ENCODE data around the gene SV2B. TPM values are rescaled to one million over a fixed set of nuclear protein-coding genes. Genes with fewer than 3 reads are reported as not detected.

Gene SV2B
- total RNA-seq, 1 donor from 2014 or later, result 0.87 TPM

- Histone ChIP-seq H3K27ac (no peak overlapping the region), H3K27me3 (no peaks in the 10 kb centered on the region), H3K4me3 (no peak overlapping the region), H3K9me3 (no peaks in the 10 kb centered on the region), H3K4me1 (no peaks in the 10 kb centered on the region), H3K36me3 (no peaks in the 10 kb centered on the region)
- DNase-seq (no peak), ATAC-seq (peak; percentile 90)
- intact Hi-C loops (cut with DNase I), result no loop called here
- TF ChIP-seq CTCF (IDR thresholded peaks at IDR 0.05), result peak; percentile 83
Measured at GRCh38 chr15:91271565-91272153, 171.6 kb downstream of the SV2B start.

GRCh38 chr15:91275844-91276243 lies 175.8 kb downstream of the SV2B start:
- Histone ChIP-seq H3K27ac (no peak overlapping the region), H3K36me3 (no peaks in the 10 kb centered on the region), H3K4me3 (no peak overlapping the region), H3K9me3 (no peaks in the 10 kb centered on the region), H3K4me1 (no peaks in the 10 kb centered on the region), H3K27me3 (no peaks in the 10 kb centered on the region)
- no peak for ATAC-seq
- TF ChIP-seq CTCF (IDR thresholded peaks at IDR 0.05), result no peak
- intact Hi-C loops (cut with DNase I), result no loop called here
- no peak for DNase-seq

DNA sequence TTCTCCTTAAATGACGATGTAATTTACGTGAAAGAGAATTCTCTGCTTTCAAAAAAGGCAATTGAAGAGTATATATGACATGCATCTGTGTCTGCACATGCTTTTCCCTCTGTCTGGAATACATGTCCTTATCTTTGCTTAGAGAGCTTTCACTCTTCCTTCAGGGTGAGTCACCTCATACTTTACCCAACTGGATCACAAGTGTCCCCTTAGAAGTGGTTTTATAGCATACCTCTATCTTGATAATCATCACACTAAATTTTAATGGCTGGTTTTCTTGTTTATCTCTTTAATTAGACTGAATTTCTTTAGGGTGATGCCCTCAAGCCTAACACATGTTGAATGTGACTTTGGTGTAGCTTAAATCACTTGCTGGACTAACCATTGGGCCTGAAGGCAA lies 178.9 kb downstream of the SV2B start:
- H3K9me3 ChIP-seq, result no peaks in the 10 kb centered on the region
- ATAC-seq (no peak), DNase-seq (no peak)
- no peaks in the 10 kb centered on the region for H3K27me3 ChIP-seq
- intact Hi-C loops (cut with DNase I), result no loop called here
- no peak for TF ChIP-seq CTCF (IDR thresholded peaks at IDR 0.05)
- H3K4me3 ChIP-seq, result no peak overlapping the region
- H3K36me3 ChIP-seq, result no peaks in the 10 kb centered on the region
- H3K4me1 ChIP-seq, result no peaks in the 10 kb centered on the region
- no peak overlapping the region for H3K27ac ChIP-seq

GRCh38 chr15:91279486-91279885 lies 179.4 kb downstream of the SV2B start:
- intact Hi-C loops (cut with DNase I), result no loop called here
- Histone ChIP-seq H3K4me3 (no peak overlapping the region), H3K4me1 (no peaks in the 10 kb centered on the region), H3K9me3 (no peaks in the 10 kb centered on the region), H3K27ac (no peak overlapping the region), H3K27me3 (no peaks in the 10 kb centered on the region), H3K36me3 (no peaks in the 10 kb centered on the region)
- ATAC-seq (no peak), DNase-seq (no peak)
- TF ChIP-seq CTCF (IDR thresholded peaks at IDR 0.05), result no peak

DNA sequence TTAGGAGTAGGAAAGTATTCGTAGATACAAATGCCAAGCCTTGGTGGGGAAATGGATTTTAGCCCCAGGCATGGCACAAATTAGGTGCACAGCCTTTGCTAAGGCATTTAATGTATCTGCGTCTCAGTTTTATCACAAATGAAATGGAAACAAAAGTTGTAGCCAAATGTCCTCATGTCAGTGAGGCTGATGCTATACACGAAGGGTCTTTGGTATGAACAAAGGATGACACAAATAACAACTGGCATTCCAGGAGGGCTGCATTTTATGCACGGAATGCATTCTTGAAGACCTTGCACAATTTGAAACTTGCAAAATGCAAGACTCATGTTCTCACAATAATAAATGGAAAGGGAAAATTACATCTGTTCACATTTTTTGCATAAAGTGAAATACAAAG lies 181.9 kb downstream of the SV2B start:
- intact Hi-C loops (cut with DNase I), result no loop called here

More for the DNA sequence above, 181.9 kb downstream of the SV2B start:
- no peak for ATAC-seq
- no peak for DNase-seq
- peaks cover 2% of the 10 kb centered on the region for H3K27me3 ChIP-seq
- H3K9me3 ChIP-seq, result no peaks in the 10 kb centered on the region
- H3K4me3 ChIP-seq, result no peak overlapping the region
- no peaks in the 10 kb centered on the region for H3K36me3 ChIP-seq
- H3K4me1 ChIP-seq, result no peaks in the 10 kb centered on the region
- TF ChIP-seq CTCF (IDR thresholded peaks at IDR 0.05), result no peak
- no peak overlapping the region for H3K27ac ChIP-seq

All from upper lobe of right lung (tissue), 1 donor.